GM12878 (cell line): ENCODE results near the gene SQSTM1. TPM values are rescaled to one million over a fixed set of nuclear protein-coding genes. Genes with fewer than 3 reads are reported as not detected.

Experiments
- ATAC-seq: fragments of 200-7000 bp; cut with Tn5 transposase; 3 replicates; pipeline ENCODE4 v1.9.1; 2020; ENCODE audit warnings: mild to moderate bottlenecking, moderate library complexity
- BruUV-seq: library from RNA; stranded (reverse); fragments of 400-500 nt; replicated peaks from 2 replicates; lab custom pipeline; 2021; lab: Mats Ljungman, UMichigan
- CTCF ChIA-PET: fragments of 300-600 bp; sonication (Branson Sonifier 250); formaldehyde crosslinking; extraction: SDS; loops from one replicate; lab custom pipeline; 2021; ENCODE audit warnings: inconsistent platforms; lab: Yijun Ruan, JAX
- POLR2A ChIA-PET: fragments of 350-600 bp; formaldehyde crosslinking; extraction: SDS; loops from one replicate; lab custom pipeline; 2021; ENCODE audit warnings: inconsistent platforms; lab: Charles Lee
- RAD21 ChIA-PET: fragments of 300-600 bp; sonication (Branson Sonifier 250); formaldehyde crosslinking; loops from one replicate; lab custom pipeline; 2023; ENCODE audit warnings: antibody characterized with exemption; ENCODE audit not compliant: unreplicated experiment; lab: Charles Lee
- SMC1A ChIA-PET: fragments of 300-600 bp; sonication (Branson Sonifier 250); formaldehyde crosslinking; loops from one replicate; lab custom pipeline; 2023; ENCODE audit not compliant: unreplicated experiment, uncharacterized antibody; lab: Charles Lee
- DNase-seq: peaks from one replicate; pipeline ENCODE4 v3.0.0-alpha.2; 2011; ENCODE audit warnings: low read depth, low spot score
- FAIRE-seq: peaks from 3 replicates; lab custom pipeline; 2011; peaks lifted over from hg19 to GRCh38; lab: Jason Lieb, UNC
- H2AFZ ChIP-seq: 2 replicates; pipeline ENCODE4 v1.6.0; 2011; ENCODE audit warnings: low read depth, low read length, control low read depth; ENCODE audit not compliant: control insufficient read depth
- H3K27ac ChIP-seq: 2 replicates; pipeline ENCODE4 v1.5.1; 2011; ENCODE audit warnings: control low read depth; ENCODE audit not compliant: control insufficient read depth, insufficient read depth
- H3K27me3 ChIP-seq, 2 experiments: replicated peaks in 1 of 2; 2 replicates each; pipeline versions ENCODE4 v1.6.0 to v1.6.1; 2011; ENCODE audit warnings: low read length in 1 of 2; ENCODE audit not compliant: control insufficient read depth in 2 of 2, insufficient read depth in 2 of 2
- H3K36me3 ChIP-seq, 2 experiments: 2 replicates each; pipeline ENCODE4 v1.5.1; 2011; ENCODE audit warnings: low read length in 1 of 2; ENCODE audit not compliant: control insufficient read depth in 2 of 2, insufficient read depth in 2 of 2
- H3K4me1 ChIP-seq: 2 replicates; pipeline ENCODE4 v1.6.1; 2011; ENCODE audit warnings: mild to moderate bottlenecking, low read length, moderate library complexity, mixed read lengths; ENCODE audit not compliant: control insufficient read depth, insufficient read depth
- H3K4me2 ChIP-seq: 2 replicates; pipeline ENCODE4 v1.6.0; 2011; ENCODE audit warnings: control low read depth; ENCODE audit not compliant: control insufficient read depth, insufficient read depth
- H3K4me3 ChIP-seq: fragments of 200-600 bp; sonication (generic); 2 replicates; pipeline ENCODE4 v1.5.1; 2016
- H3K79me2 ChIP-seq: 2 replicates; pipeline ENCODE4 v1.6.0; 2011; ENCODE audit warnings: low read length; ENCODE audit not compliant: control insufficient read depth, insufficient read depth
- H3K9ac ChIP-seq: 2 replicates; pipeline ENCODE4 v1.8.0; 2011; ENCODE audit warnings: low read length, control low read depth, mixed read lengths; ENCODE audit not compliant: control insufficient read depth, insufficient read depth
- H3K9me3 ChIP-seq: replicated peaks from 3 replicates; pipeline ENCODE4 v1.5.1; 2011; ENCODE audit warnings: mild to moderate bottlenecking, low read length; ENCODE audit not compliant: control insufficient read depth, insufficient read depth
- H4K20me1 ChIP-seq: 2 replicates; pipeline ENCODE4 v1.6.0; 2011; ENCODE audit not compliant: control insufficient read depth, insufficient read depth
- ATF2 ChIP-seq: IDR thresholded peaks from 2 replicates; pipeline ENCODE4 v1.6.1; 2012; ENCODE audit warnings: low read length, inconsistent platforms
- BCL11A ChIP-seq: IDR thresholded peaks from 2 replicates; pipeline ENCODE4 v1.6.1; 2011; ENCODE audit warnings: low read depth, low read length
- EP300 ChIP-seq, 2 experiments: fragments of 150-350 bp in 1 of 2; IDR thresholded peaks; 2 replicates each; pipeline ENCODE4 v1.6.1; 2011 to 2012; ENCODE audit warnings: low read depth in 2 of 2, low read length in 2 of 2, borderline replicate concordance in 1 of 2, improper control_type of control experiment in 1 of 2, inconsistent platforms in 1 of 2; ENCODE audit not compliant: control insufficient read depth in 1 of 2
- HDAC2 ChIP-seq: fragments of 200-600 bp; sonication (generic); IDR thresholded peaks from 2 replicates; pipeline ENCODE4 v1.6.1; 2017
- MEF2B ChIP-seq: fragments of 450-650 bp; IDR thresholded peaks from 2 replicates; pipeline ENCODE4 v1.6.1; 2018; ENCODE audit warnings: mild to moderate bottlenecking, moderate library complexity; ENCODE audit not compliant: partially characterized antibody, poor library complexity, severe bottlenecking
- NR2C2 ChIP-seq: IDR thresholded peaks from 2 replicates; pipeline ENCODE4 v1.6.1; 2011; ENCODE audit warnings: borderline replicate concordance, low read depth; ENCODE audit not compliant: control insufficient read depth, insufficient read length
- PBX3 ChIP-seq: IDR thresholded peaks from 2 replicates; pipeline ENCODE4 v1.6.1; 2011; ENCODE audit warnings: mild to moderate bottlenecking, low read depth, low read length, moderate library complexity; ENCODE audit not compliant: insufficient replicate concordance
- RAD21 ChIP-seq: IDR thresholded peaks from 2 replicates; pipeline ENCODE4 v1.6.1; 2011; ENCODE audit warnings: mild to moderate bottlenecking, low read depth, low read length, moderate library complexity; ENCODE audit not compliant: insufficient read depth
- RAD51 ChIP-seq: fragments of 450-650 bp; IDR thresholded peaks from 2 replicates; pipeline ENCODE4 v1.6.1; 2016; ENCODE audit warnings: moderate library complexity, mild to moderate bottlenecking, inconsistent platforms
- ZBTB33 ChIP-seq: fragments of 450-650 bp; IDR thresholded peaks from 2 replicates; pipeline ENCODE4 v1.6.1; 2017; ENCODE audit warnings: mild to moderate bottlenecking
- ZNF207 ChIP-seq: fragments of 450-650 bp; IDR thresholded peaks from 2 replicates; pipeline ENCODE4 v1.6.1; 2014; ENCODE audit warnings: antibody characterized with exemption, mild to moderate bottlenecking, borderline replicate concordance
- ZNF687 ChIP-seq: fragments of 450-650 bp; IDR thresholded peaks from 2 replicates; pipeline ENCODE4 v1.6.1; 2017; ENCODE audit warnings: mild to moderate bottlenecking, moderate library complexity
- WGBS: methylation state at CpG from one replicate; pipeline ENCODE4 v1.1.6; 2016; ENCODE audit warnings: low lambda C conversion rate; ENCODE audit not compliant: insufficient replicate concordance, insufficient coverage; ENCODE audit errors: missing lambda C conversion rate; 5-methylcytosine and 5-hydroxymethylcytosine counted together
- in situ Hi-C: fragments of 300-500 bp; cut with MboI; formaldehyde crosslinking; loops from 9 replicates; pipeline ENCODE4 v1.14.3; 2018; ENCODE audit warnings: mixed read lengths
- intact Hi-C: fragments of 100-400 bp; cut with micrococcal nuclease; formaldehyde crosslinking; loops from one replicate; pipeline ENCODE4 v1.14.2; 2022; ENCODE audit not compliant: unreplicated experiment
- polyA plus RNA-seq, 11 experiments: library from polyadenylated mRNA; depleted of rRNA in 4 of 11; unstranded in 6 of 11; stranded (reverse) in 5 of 11; fragments of >200 nt; fragmentation: Nextera tagmentation in 4 of 11; fragmentation: Illumina TruSeq in 1 of 11; extraction: Ambion mirVana in 4 of 11; extraction: Trizol in 1 of 11; gene quantifications; 1 replicate in 1 of 11; 2 replicates in 10 of 11; pipeline versions ENCODE4 v1.2.1 to v1.2.3, GENCODE V29; 2011 to 2016; ENCODE audit warnings: inconsistent platforms in 2 of 11, missing spikeins in 2 of 11, low read depth in 1 of 11
- total RNA-seq, 4 experiments: library from RNA; depleted of rRNA in 3 of 4; stranded (reverse); fragments of >200 nt in 3 of 4; fragmentation: Illumina TruSeq in 1 of 4; extraction: Trizol in 1 of 4; gene quantifications; 2 replicates each; pipeline versions ENCODE4 v1.2.1 to v1.2.3, GENCODE V29; 2013 to 2021

Gene SQSTM1
- total and polyA plus RNA-seq, 10 of the 15 experiments (the other 5 are each of a cell fraction or from before 2014, with no cell fraction given): 6.3 to 138 (median 62.1) TPM

GRCh38 chr5:179854356-179854755 lies 33.7 kb downstream of the SQSTM1 start:
- in situ Hi-C loops: no loop called here
- H3K9ac ChIP-seq: no peak overlapping the region
- RAD21 ChIA-PET: no interaction called here
- peaks cover 1 to 10% of the 10 kb centered on the region in 2 experiments for H3K36me3 ChIP-seq
- H3K4me2 ChIP-seq: no peak overlapping the region
- intact Hi-C loops: no loop called here
- H3K27ac ChIP-seq: no peak overlapping the region
- no peak for ATAC-seq
- CTCF ChIA-PET: interaction anchor here (2.0 kb wide), 1 partner anchor 52 kb away, joined by 6 read pairs; no protein-coding TSS in a partner anchor
- no peaks in the 10 kb centered on the region for H3K9me3 ChIP-seq
- no peak for DNase-seq
- H2AFZ ChIP-seq: no peak overlapping the region
- no peaks in the 10 kb centered on the region for H4K20me1 ChIP-seq
- BruUV-seq: no TSS peak
- WGBS: 98% methylated on average over 8 of the region's 8 CpGs
- peaks cover 7% of the 10 kb centered on the region for H3K79me2 ChIP-seq
- SMC1A ChIA-PET: no interaction called here
- H3K27me3 ChIP-seq: no peaks in the 10 kb centered on the region
- H3K4me3 ChIP-seq: no peak overlapping the region
- POLR2A ChIA-PET: no interaction called here
- FAIRE-seq: no peak
- H3K4me1 ChIP-seq: peaks cover 23% of the 10 kb centered on the region
- TF ChIP-seq NR2C2: no peak
- TF ChIP-seq HDAC2: no peak
- TF ChIP-seq RAD51: no peak
- TF ChIP-seq RAD21: no peak
- TF ChIP-seq ZNF207: no peak
- TF ChIP-seq ZBTB33: no peak
- no peak for TF ChIP-seq ZNF687
- no peak for TF ChIP-seq MEF2B
- no peak for TF ChIP-seq EP300 (IDR thresholded peaks at IDR 0.05; ENCODE audit: borderline replicate concordance in 1 of 2, control insufficient read depth in 1 of 2, low read depth in 2 of 2, low read length in 2 of 2)
- no peak for TF ChIP-seq BCL11A
- no peak for TF ChIP-seq PBX3
- TF ChIP-seq ATF2: no peak
